Effector CD4-positive, alpha-beta T cell (primary cell): ENCODE data around the gene NOTO.

Experiments
- DNase-seq: peaks from one replicate; pipeline ENCODE4 v3.0.0-alpha.2; 2020

The NOTO gene

DNA sequence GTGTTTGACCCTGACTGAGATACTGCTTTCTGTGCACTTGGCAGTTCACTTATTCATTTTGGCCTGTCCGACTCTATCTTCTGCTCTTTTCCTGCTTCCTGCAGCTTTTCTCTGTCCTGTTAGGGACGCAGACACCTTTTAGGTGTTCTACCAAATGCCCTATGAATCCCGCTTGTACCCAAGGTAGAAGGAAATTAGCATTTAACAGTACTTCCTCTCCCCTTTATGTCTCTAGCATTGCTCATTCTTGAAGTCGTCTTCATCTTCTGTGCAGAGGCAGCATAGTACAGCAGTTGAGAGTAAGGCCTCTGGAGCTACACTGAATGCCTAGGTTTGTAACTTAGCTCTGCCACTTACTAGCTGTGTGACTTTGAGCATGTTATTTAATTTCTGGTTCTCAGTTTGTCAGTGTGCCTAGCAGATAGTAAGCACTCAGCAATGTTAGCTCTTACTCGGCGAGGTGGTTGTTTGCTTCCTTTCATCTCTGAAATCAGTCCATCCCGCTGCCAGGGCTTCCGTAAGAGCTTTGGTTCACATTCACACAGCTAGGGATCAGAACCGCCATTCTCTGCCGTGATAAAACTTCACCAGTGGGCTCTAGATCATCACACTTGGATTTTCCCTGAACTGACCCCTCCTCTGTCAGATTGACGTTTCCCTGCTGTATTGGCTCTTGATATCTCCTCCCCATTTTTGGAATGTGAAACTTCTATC lies 33.1 kb downstream of the NOTO start:
- DNase-seq, result no peak

DNA sequence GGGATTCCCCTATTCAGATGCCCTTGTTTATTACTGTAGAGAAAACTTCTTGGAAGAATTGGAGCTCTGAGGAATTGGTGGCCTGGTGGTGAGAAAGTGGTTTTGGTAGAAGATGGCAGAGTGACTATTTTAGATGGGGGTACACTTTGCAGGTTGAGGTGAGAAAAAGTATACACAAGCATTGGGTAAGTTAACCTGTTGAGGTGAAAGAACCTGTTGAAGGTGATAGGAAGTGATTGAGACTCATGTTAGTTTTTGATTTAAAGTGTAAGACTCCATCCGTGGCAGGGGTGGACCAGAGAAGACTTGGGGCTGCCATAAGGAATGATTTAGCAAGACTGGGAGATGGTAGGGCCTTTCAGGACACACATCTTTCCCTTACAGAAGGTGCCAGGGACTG lies 34.8 kb downstream of the NOTO start:
- no peak for DNase-seq

DNA sequence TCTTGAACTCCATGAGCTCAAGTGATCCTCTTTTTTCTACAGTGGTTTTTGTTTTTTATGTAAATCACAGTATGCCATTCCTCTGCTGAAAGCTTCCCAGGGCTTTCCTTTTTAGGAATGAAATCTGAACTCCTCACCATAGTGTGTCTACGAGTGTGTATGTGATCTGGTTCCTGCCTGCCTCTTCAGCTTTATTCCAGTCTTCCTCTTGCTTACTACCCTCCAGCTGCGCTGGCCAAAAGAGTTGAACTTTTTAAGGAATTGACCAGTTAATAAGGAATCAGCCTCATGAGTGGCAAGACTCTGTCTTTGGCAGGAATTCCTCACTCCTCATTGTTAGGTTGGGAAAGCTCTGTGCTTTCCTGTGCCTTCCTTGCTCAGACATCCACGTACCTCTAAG lies 35.8 kb downstream of the NOTO start:
- DNase-seq, result no peak

DNA sequence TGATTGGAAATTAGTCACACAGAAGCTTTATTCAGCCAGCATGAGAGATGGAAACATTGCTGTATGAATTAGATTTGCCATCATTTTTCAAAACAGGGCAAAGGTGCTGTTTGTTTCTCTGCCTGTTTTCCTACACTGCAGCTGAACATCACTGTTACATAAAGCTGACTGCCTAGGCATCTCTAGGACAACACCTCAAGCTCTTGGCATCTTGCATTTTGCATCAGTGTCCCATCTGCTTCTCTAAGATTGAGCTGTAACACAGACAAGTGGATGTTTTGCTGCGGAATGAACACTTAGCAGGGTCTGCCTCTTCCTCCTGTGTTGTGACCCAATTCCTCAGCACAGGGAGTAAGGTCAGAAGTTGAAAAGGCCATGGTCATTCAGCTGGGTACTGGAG lies 36.6 kb downstream of the NOTO start:
- no peak for DNase-seq

DNA sequence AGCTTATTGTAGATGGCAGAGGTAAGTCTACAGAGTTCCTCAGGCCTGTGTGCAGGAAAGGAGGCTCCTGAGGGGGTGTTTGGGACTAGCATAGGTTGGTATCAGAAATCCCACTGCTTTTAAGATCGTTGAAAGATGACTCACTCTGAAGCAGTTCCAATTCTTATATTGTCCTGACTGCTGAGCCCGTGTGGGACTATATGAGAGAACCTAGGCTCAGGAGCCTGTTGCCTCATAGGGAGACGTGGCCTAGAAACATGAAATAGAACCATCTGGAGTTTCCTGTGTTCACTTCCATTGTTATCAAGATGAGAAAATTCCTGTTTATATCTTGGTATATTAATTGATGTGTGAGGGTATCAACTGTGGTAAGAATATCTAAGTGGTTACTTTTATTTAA lies 37.4 kb downstream of the NOTO start:
- no peak for DNase-seq

DNA sequence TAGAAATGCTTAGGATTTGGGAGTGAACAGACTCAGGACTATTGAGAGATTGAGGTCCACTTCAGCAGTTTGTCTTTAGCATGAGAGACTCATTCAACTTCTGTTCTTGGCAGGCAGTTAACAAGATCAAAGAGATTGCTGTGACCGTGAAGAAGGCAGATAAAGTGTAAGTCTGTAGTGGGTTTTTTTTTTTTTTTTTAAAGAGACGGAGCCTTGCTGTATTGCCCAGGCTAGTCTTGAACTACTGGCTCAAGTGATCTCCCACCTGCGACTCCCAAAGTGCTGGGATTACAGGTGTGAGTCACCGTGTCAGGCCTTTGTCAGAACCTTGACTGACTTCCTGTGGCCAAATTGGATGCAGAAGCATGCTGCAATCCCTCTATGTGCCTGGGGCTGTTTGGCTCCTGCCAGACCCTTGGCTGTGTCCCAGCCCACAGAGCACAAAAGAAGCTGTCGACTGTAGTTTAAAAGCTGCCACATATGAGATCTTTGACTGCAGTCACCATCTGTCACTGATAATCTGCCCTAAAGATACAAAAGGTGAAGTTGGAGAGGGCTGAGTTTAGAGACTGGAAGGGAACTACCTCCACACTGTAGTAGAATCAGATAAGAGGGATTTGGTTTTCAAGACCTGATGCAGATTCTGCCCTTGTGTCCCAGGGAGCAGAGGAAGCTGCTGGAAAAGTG lies 41.7 kb downstream of the NOTO start:
- no peak for DNase-seq

DNA sequence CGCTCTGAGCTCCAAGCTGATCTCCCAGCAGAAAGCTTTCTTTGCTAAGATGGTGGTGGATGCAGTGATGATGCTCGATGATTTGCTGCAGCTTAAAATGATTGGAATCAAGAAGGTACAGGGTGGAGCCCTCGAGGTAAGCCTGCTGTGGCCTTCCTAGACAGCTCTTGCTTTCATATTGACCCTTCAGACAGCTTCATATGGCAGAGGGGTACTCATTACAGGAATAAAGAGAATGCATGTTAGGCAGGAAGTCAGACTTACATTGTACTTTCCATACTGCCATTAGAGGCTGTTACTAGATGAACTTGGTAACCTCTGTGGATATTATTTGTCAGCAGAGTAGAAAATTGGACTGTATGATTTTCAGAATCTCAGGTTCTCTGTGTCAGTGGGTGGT lies 42.2 kb downstream of the NOTO start:
- DNase-seq, result no peak

DNA sequence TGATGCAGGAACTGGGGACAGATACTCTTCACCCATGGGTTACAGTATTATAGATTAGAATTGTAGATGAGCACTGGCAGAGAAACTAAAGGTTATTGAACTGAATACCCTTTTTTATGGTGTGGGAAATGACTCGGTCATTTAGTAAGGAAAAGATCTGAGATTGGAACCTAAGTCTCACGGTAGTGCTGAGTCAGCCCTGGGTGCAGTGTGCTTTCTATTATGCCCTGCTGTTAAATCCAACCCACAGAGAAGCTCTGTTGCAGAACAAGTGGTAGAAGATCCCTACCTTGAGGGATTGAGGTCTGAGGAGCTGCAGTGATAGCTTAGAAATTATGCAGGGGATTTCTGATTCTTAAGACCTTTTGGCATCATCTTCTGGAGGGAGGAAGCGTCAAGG lies 44.5 kb downstream of the NOTO start:
- DNase-seq, result no peak

DNA sequence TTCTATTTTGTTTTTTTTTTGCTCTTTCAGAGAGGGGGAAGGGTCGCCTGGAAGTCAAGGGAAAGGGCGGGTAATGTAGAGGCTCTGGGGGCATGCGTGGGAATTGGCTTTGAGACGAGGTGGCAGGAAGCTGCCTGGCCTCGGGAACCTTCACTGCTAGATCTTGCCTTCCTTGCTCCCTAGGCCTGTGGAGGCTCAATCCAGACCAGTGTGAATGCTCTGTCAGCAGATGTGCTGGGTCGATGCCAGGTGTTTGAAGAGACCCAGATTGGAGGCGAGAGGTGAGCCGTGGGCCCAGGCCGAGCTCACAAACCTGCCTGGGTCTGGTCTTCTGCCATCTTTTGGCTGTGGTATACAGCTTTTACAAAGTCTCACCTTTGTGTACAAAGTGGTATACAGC lies 47.3 kb downstream of the NOTO start:
- DNase-seq, result no peak

DNA sequence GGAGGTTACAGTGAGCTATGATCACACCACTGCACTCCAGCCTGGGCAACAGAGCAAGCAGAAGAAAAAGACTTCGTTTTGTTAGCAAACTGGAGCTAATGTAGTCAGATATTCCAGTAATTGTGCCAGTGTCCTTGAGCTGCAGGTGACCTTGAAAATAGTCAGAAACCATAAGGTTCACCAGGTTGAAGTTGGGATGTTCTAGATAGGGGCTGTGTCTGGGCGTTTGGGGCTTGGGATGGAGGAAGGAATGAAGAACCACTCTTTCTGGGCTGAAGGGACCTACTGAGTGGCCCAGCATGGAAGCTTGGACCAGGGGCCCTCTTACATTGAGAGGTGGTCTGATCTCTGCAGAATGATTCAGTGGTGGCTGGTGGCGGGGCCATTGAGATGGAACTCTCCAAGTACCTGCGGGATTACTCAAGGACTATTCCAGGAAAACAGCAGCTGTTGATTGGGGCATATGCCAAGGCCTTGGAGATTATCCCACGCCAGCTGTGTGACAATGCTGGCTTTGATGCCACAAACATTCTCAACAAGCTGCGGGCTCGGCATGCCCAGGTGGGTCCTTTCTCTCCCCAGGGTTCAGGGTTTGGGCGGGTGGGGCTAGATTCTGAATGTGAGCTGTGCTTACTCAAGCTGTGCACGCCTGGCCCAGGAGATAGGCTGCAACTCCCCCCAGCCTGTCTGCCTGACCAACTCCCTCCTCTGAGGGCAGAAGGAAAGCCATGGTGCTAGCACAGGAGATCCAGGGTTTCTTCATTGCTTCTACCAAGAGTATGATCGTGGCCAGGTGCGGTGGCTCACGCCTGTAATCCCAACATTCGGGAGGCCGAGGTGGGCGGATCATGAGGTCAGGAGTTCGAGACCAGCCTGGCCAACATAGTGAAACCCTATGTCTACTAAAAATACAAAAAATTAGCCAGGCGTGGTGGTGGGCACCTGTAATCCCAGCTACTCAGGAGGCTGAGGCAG lies 48.8 kb downstream of the NOTO start:
- no peak for DNase-seq

DNA sequence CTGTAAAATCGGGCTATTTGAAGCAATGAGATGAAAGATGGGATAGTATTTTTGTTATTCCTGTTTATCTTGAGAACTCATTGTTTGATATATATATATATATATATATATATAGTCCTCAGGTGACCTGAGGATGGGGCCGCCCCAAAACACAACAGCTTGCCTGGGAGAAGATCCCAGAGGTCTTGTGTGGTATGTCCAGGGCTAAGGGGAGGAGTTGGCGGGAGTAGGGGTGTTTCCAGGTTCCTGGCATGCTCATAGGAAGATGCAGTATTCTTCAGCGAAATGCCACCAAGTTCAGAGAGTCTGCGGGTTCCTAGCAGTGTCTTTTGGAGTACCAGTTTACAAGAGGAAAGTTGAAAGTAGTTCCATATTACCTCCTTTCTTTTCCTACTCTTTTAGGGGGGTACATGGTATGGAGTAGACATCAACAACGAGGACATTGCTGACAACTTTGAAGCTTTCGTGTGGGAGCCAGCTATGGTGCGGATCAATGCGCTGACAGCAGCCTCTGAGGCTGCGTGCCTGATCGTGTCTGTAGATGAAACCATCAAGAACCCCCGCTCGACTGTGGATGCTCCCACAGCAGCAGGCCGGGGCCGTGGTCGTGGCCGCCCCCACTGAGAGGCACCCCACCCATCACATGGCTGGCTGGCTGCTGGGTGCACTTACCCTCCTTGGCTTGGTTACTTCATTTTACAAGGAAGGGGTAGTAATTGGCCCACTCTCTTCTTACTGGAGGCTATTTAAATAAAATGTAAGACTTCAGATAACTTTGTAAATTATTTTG lies 50.1 kb downstream of the NOTO start:
- DNase-seq, result no peak

DNA sequence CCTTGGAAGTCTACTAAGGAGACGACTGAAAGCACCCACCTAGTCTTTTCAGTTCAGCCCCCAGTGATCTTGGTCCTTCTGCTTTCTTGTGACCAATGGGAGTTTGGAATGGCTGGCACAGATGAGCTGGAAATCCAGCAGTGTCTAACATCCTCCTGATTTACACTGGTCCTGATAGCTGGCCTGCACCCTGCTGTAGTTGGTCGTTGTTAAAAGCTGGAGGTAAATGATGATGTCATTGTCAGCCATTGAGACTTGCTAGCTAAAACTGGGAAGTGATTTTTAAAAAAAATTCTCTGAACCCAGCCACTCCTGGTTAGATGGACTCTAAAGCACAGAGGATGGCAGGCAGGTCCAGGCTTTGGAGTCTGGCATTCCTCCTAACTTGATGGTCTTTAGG lies 51.0 kb downstream of the NOTO start:
- no peak for DNase-seq

DNA sequence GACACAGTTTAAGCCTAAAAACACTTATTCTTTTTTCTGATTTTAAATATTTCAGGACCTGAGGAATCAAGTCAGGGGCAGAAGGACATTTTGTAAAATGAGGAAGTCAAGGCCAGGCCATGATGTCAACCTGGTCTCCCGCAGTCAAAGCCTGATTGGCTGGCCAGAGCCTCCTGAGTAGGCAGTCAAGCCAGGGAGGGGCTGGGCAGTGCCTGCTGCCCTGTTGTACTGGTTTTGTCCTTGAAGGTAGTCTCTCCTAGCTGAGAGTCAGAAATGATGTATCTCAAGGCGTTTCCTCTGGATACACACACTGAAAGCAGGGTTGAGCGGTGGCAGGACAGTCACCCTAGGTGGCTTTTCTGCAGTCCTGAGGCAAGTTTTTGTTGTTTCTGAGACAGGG lies 51.5 kb downstream of the NOTO start:
- DNase-seq, result no peak

DNA sequence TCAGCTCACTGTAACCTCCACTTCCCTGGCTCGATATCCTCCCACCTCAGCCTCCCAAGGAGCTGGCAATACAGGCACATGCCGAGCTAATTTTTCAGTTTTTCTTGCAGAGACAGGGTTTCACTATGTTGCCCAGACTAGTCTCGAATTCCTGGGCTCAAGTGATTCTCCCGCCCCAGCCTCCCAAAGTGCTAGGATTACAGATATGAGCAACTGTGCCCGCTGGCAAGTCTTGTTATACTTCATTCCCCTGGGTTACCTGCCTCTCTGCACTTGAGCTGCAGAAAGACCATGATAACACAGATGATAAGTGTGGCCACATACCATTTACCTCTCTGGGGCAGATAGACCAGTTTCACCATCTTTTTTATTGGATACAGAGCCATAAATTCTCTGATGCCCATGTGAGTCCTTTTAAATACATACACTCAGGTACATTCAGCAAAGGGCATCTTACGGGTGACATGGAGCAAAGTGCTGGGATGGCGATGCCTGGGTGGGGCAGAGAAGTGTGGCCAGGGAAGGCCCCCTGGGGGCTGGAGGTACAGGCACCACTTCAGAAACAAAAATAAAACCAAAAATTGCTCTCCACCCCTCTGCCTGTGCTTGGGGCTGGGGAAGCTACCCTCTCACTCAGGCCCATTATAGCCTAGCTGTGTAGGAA lies 52.1 kb downstream of the NOTO start:
- no peak for DNase-seq

DNA sequence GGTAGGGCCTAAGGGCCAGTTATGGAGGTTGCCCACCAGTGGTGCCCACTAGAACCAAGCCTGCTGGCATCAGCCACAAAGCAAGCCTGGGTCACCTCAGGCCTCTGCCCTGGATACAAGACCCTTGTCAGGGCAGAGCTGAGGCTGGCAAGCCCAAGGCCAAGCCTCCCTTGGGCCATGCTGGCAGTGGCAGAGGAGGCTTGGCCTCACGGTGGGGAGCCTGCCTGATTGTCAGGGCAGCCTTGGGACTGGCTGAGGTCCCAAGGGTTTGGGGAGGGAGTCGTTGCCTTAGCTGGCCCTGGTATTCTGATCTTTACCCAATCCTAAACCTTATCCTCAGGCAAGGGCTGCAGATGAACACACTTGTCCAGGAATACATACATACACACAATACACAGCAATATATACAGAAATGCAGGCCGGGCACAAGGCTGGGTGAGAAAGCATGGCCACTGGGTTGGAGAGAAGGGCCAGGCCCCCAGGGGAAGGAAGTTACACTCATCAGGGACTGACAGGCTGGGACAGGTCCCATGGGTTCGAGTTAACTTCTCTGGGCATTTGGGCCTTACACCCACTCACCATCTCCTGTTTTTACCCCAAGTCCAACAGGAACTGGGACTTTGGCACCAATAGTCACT lies 52.8 kb downstream of the NOTO start:
- DNase-seq, result no peak

DNA sequence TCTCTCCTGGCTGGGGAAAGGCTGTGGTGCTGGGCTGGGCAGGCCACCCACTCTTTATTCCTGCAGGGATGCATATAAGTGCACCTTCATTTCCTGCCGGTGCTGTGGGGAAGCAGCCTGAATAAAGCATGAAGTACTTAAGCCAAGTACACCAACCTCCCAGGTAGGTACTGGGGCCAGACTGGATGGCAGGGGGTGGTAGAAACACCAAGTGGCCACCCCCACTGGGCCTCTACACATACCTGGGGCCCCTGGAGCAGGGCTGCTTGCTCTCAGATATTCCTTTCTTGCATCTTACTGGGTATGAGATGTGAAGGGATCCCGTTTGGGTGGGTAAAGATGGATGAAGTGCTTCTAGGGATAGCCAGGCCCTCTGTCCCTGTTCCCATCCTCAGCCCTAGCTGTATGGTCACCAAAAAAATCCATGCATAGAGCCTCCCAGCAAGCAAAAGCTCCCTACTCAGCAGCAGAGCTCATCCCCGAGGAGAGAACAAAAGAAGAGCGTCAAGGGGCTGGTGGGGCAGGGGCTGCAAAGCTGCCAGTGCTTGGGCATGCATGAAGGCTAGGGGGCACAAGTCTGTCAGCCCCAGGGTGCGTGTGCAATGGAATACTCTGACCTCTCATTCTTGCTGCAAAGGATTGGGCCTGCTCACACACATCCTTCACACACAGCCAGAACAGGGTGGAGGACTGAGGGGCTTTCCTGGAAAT lies 53.7 kb downstream of the NOTO start:
- no peak for DNase-seq

DNA sequence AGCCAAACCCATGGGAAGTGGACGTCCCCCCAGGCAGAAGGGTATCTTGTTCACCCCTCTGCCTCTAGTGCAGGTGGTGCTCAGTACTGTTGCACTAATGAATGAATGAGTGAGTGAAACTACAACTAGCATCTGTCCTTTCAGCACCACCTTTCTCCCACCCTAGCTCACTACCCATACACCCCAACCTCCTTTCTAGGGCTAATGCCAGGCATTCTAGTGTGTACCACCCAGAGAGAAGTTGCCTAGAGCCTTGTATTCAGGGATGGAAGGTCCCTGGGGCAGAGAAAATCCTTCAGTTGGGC lies 54.2 kb downstream of the NOTO start:
- no peak for DNase-seq

DNA sequence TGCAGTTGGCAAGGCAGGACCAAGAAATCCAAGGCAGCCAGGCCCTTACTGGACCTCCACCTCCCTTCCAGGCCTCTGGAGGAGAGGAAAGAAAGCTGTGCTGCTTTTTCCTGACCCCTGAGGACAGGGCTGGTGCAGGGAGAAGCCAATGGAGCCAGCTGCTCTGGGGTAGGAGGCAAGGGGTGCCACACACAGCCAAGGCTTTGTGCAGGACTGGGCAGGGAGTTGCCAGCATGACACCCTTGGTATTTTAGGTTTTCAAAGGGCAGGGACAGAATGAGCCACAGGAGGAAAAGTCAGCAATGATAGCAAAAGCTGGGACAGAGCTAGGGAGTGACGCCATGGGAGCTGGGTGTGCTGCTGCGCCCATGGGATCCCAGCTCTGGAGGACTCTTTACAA lies 54.6 kb downstream of the NOTO start:
- no peak for DNase-seq

DNA sequence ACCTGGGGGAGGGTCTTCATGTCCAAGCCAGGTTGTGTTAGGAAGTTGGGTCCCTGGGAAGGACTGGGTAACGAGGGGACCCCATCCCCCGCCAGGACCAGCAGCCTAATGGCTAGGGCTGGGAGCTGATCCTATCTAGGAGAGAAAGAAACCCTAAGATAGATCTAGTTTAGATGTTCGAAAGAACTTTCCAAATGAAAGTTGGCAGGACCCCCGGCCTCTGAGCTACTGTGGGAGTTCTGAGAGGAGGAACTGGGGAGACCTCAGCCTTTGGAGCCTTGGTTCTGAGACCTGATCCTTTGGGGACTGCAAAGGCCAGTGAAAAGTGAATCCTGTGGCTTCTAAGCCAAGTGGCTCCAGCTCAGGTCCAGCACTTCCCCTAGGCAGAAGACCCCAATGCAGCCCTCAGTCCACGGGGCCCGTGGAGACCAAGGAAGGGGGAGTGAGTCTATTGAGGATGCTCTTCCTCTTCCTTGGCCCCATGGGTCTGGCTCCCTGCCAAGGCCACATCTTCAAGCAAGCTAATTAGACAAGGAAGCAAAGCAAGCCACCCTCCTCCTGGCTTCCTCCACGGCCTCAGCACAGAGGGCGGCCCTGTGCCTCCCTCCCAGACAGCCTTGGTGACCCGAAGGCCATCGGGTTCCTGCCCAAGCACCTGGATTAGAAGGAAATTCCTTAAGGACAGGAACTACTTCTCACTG lies 55.2 kb downstream of the NOTO start:
- DNase-seq, result no peak

DNA sequence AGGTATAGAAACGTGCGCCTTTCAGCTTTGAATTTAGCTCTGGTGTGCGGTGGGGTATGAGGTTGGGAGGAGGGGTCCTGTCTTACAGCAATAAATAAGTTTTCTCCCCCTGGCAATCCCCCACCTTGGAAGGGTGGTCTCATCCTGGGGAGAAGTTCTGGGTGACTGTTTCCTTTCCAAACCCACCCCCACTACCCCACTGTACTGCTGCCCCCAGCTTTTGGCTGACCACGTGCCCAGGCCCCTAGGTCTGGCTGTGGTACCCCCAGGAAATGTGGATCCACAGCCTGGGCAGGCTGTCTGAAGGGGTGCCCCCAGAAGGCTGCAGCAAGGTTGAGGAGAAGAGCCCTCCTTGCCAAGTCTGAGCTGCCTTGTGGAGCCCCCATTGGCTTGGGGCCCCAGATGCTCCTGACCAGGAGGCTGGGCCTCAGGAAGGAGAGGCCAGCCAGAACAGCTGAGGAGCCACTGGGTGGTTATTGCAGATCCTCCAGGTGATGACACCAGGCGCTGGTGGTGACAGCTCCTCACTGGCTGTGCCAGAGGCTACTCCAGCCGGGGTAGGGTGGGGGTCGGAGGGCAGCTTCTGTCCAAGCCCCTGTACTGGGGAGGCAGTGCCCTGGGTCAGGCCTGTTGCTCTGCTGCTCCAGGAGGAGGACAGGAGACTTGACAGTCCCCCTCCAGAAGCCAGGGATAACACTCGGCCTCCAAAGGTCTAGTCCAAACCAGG lies 56.0 kb downstream of the NOTO start:
- no peak for DNase-seq
